HFFc6 (cell line): Measurements from ENCODE around the gene IL36A. TPM values are rescaled to one million over a fixed set of nuclear protein-coding genes. Genes with fewer than 3 reads are reported as not detected.

Experiments
- DNase-seq: peaks from one replicate; pipeline ENCODE4 v3.0.0-alpha.2; 2018
- H3K27ac Mint-ChIP-seq: 2 replicates; pipeline ENCODE4 v1.8.0; 2020; ENCODE audit warnings: mild to moderate bottlenecking, mixed read lengths
- H3K27me3 Mint-ChIP-seq: 2 replicates; pipeline ENCODE4 v1.8.0; 2021; ENCODE audit warnings: mild to moderate bottlenecking, moderate library complexity, mixed read lengths; ENCODE audit not compliant: insufficient read depth
- H3K36me3 Mint-ChIP-seq: 2 replicates; pipeline ENCODE4 v1.8.0; 2021; ENCODE audit warnings: low read depth, mixed read lengths
- H3K4me1 Mint-ChIP-seq: 2 replicates; pipeline ENCODE4 v1.8.0; 2020; ENCODE audit warnings: low read depth, mixed read lengths
- H3K4me3 Mint-ChIP-seq: 2 replicates; pipeline ENCODE4 v1.8.0; 2020; ENCODE audit warnings: mild to moderate bottlenecking, moderate library complexity, mixed read lengths
- H3K9me3 Mint-ChIP-seq: 2 replicates; pipeline ENCODE4 v1.8.0; 2020; ENCODE audit warnings: mild to moderate bottlenecking, mixed read lengths
- total RNA-seq, 6 experiments: library from RNA; stranded (reverse); fragmentation: NEBNext Ultra II Directional; extraction: Animal tissue kit (Norgen Biotek cat#: 25700); gene quantifications; 2 replicates in 1 of 6; 3 replicates in 5 of 6; pipeline ENCODE4 v1.2.3, GENCODE V29; 2021
- TF ChIP-seq, protein P1 (sequence below): fragments of 200-600 bp; sonication (generic); IDR thresholded peaks from 2 replicates; pipeline ENCODE4 v1.5.0; 2021; ENCODE audit warnings: antibody characterized with exemption, mild to moderate bottlenecking

Gene IL36A
- total RNA-seq, 6 experiments from 2014 or later: not detected

DNA sequence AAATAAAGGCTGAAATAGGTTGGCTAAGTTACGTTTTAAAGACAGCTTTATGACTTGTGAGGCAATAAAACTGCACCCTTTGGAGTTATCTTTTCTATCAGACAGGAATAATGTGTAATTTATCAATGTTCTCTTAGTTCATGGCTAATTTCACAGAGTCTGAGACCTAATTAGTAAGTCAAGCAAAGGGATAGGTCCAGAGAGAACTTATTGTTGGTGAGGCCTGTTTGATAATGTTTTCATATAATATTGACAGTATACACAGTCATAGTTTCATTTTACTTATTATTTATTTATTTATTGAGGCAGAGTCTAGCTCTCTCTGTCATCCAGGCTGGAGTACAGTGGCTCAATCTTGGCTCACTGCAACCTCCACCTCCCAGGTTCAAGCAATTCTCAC, 51.9 kb downstream of the IL36A start:
- DNase-seq: no peak
- Mint-ChIP-seq H3K4me3 (no peak overlapping the region), H3K27me3 (peaks cover 22% of the 10 kb centered on the region), H3K9me3 (peaks cover 27% of the 10 kb centered on the region), H3K27ac (no peak overlapping the region), H3K36me3 (peaks cover 9% of the 10 kb centered on the region), H3K4me1 (no peaks in the 10 kb centered on the region)
- TF ChIP-seq, protein P1, sequence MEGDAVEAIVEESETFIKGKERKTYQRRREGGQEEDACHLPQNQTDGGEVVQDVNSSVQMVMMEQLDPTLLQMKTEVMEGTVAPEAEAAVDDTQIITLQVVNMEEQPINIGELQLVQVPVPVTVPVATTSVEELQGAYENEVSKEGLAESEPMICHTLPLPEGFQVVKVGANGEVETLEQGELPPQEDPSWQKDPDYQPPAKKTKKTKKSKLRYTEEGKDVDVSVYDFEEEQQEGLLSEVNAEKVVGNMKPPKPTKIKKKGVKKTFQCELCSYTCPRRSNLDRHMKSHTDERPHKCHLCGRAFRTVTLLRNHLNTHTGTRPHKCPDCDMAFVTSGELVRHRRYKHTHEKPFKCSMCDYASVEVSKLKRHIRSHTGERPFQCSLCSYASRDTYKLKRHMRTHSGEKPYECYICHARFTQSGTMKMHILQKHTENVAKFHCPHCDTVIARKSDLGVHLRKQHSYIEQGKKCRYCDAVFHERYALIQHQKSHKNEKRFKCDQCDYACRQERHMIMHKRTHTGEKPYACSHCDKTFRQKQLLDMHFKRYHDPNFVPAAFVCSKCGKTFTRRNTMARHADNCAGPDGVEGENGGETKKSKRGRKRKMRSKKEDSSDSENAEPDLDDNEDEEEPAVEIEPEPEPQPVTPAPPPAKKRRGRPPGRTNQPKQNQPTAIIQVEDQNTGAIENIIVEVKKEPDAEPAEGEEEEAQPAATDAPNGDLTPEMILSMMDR: no peak

Other genes starting within 250 kb of the IL36A start
- gene CKAP2L, start 240.8 kb upstream of the IL36A start, total RNA-seq: 10 to 100 TPM; 10.6 to 35.7 (median 30.2) TPM
- gene IL1A, start 221.0 kb upstream of the IL36A start, total RNA-seq: under 1 TPM in 1 of 6 experiments, not detected in 5; 0.07 TPM
- 1 to 10 TPM; 1.3 to 7.7 (median 6.0) TPM for gene IL1B, start 168.7 kb upstream of the IL36A start, total RNA-seq
- gene IL37, start 94.3 kb upstream of the IL36A start, total RNA-seq: not detected
- not detected for gene IL36G, start 27.5 kb upstream of the IL36A start, total RNA-seq
- not detected for gene IL36B, start 47.4 kb downstream of the IL36A start, total RNA-seq
- not detected for gene IL36RN, start 53.7 kb downstream of the IL36A start, total RNA-seq
- gene IL1F10, start 62.5 kb downstream of the IL36A start, total RNA-seq: not detected
- not detected for gene IL1RN, start 122.1 kb downstream of the IL36A start, total RNA-seq
- gene PSD4, start 168.5 kb downstream of the IL36A start, total RNA-seq: 1 to 10 TPM in 5 of 6 experiments, under 1 TPM in 1; 0.76 to 1.8 (median 1.1) TPM